Fibroblast of peridontal ligament (primary cell): ENCODE results near the gene ERMN.
"Not testable (repeated sequence)": the region's sequence is repeated elsewhere in the genome, so short reads cannot be mapped to it uniquely, and the experiment has no call there.

Experiments used
- DNase-seq: peaks from one replicate; pipeline ENCODE4 v3.0.0-alpha.2; 2010; ENCODE audit errors: extremely low read depth

The ERMN gene

DNA sequence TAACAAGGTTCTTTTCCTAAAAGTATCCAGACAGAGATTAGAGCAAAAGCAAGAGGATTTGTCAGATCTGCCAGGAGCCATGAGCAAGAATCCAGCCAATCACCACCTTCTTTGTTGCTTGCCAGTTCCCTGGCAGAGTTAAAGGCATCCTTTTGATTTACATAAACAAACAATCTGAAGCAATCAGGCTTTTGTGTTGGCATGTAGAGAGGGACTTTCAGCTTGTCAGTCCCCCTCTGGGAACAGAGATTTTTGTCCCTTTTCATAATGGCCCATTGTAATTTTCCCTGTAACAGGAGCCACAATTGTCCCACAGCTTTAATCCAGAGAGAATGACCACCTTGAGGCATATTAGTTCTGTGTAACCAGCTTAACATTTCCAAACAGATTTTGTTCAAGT lies at the start of gene ERMN:
Gene ERMN (minus strand): TSS at position 39 of the 400 bp plus-strand sequence. CDS start 182 bp downstream, outside the sequence.
- no peak for DNase-seq

- DNase-seq = no peak
Measured at GRCh38 chr2:157375384-157375783, 49.8 kb upstream of the ERMN start.

- DNase-seq = not testable (repeated sequence)
Measured at GRCh38 chr2:157368508-157368907, 42.9 kb upstream of the ERMN start.

- no peak for DNase-seq
Measured at GRCh38 chr2:157367704-157368103, 42.1 kb upstream of the ERMN start.

- no peak for DNase-seq
Measured at GRCh38 chr2:157364257-157364974, 38.8 kb upstream of the ERMN start.

DNA sequence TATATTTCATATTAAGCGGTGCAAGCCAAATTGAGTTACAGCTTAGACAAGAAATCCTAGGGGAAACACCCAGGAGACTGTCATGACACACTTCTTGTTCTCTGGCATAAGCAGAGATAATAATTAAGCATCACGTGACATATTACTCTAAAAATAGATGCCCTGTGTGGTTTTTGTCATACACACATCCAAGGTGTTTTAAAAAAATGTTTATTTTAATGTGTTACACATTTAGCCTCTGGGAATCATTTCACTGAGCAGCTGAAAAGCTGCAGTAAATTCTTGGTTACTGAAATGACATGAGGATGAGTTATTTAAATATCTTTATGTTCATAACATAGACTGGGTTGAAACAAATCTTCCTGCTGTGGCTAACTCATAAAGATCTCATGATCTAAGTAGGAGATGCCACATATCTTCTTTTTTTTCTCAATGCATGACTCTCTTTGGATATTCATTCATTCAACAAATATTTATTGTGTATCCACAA lies 38.0 kb upstream of the ERMN start:
- DNase-seq = peak; percentile 22

DNA sequence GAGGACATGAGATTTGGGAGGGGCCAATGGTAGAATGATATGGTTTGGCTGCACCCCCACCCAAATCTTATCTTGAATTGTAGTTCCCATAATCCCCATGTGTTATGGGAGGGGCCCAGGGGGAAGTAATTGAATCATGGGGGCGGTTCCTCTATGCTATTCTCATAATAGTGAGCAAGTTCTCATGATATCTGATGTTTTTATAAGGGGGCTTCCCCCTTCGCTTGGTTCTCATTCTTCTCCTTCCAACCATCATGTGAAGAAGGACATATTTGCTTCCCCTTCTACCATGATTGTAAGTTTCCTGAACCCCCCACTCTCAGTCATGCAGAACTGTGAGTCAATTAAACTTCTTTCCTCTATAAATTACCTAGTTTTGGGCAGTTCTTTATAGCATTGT lies 37.0 kb upstream of the ERMN start:
- DNase-seq = no peak

GRCh38 chr2:157361526-157361925 lies 35.9 kb upstream of the ERMN start:
- DNase-seq = no peak

DNA sequence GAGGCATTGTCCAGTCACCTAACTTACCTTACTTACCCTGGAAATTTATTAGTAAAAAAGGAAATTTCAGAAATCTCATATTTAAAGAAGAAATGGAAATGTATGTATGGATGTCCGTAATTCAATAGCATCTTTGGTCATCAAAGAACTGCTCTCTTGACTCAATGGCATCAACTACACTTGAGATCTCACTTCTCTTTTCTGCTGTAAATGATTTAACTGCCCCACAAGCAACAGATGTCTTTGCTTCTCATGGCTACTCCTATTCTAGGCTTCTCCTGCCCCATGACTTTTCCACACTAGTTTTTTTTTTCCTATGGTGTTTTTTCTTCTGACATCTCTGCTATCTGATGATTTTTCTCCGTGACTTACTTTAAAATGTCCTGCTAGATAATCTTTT lies 34.0 kb upstream of the ERMN start:
- no peak for DNase-seq

DNA sequence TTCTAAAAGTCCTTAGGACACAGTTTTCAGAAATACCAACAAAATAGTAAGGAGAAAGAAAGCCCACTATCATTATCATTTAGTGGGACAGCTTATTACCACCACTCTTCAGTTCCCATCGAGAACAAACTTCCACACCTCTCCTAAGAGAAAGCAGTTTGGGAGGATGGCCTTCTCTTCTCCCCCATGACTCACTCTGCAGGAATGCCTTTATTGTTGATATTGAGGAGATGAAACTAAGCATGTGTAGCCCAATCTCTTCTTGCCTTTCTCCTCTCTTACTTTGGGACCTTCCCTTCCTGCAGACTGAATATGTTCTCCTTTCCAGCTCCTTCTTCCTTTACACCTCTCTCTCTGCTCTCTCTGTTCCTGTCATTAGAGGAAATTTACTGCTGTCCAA lies 30.0 kb upstream of the ERMN start:
- DNase-seq = peak; percentile 55

- peak; percentile 51 for DNase-seq
Measured at GRCh38 chr2:157349949-157350515, 24.4 kb upstream of the ERMN start.

DNA sequence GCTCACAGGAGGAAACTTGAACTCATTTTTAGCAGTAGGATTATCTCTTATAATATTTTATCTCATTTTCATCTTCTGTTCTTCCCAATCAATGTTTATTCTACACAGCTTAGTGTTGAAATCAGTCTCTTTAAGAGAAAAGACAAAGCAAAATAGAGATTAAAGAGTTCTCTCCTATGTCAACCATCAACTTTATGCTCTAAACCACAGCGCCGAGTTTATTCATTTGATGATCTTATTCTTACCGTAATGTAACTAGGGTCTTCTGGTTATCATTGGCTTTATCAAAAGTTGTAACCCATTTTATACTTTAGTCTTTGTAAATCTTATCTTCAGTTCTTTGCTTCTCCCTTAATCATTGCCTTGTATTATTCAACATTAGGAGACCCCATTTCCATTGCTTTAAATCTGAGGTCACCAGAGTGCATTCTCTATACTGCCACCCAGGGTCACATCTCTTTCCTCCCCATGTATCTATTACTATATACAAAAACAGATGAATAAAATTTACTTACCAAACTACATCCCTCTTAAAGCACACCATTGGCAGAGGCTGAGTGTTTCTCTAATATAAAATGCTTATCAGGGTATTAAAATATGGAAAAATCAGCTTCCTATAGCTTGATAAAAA lies 22.8 kb upstream of the ERMN start:
- DNase-seq = no peak

GRCh38 chr2:157345647-157346389 lies 20.2 kb upstream of the ERMN start:
- DNase-seq = no peak

- DNase-seq = peak; percentile 92
Measured at GRCh38 chr2:157341381-157341780, 15.8 kb upstream of the ERMN start.

GRCh38 chr2:157339965-157340655 lies 14.5 kb upstream of the ERMN start:
- DNase-seq = peak; percentile 92

- no peak for DNase-seq
Measured at GRCh38 chr2:157337978-157338377, 12.4 kb upstream of the ERMN start.

DNA sequence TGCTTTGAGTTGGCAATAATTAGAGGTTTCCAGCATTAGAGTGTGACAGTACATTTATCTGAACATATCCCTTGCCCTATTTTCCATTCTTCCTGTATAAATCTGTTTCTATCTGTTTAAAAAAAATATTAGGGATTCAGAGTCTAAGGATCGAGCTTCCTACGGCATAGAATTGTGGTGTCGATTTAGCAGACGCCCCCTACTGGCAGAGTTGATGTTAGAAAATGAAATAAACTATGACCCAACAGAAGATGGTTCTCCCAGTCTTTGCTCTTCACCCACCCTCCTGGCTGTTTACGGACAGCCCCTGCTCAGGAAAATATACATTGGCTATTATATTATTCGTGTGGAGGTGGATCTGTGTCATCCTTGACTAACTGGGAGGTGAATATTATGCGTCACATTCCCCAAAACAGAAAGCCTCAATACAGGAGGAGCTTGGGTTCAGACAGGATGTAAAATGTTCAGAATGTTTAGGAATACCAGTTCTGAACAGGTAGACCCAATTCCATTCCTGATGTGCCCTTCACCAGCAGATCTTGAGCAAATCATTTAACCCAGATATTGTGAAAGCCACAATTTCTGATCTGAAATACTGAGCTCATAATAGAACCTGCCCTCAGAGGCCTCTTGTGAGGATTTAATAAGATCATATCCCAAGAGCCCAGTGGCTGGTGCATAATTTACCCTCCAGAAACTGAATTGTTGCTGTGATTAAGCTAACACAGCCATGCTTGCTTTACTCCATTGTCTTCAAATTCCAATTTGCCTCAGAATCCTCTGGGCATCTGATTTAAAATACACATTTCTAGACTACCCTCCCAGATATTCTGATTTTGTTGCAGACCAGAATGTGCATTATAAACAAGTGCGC lies 10.8 kb upstream of the ERMN start:
- no peak for DNase-seq

- peak; percentile 52 for DNase-seq
Measured at GRCh38 chr2:157334797-157335196, 9.2 kb upstream of the ERMN start.

DNA sequence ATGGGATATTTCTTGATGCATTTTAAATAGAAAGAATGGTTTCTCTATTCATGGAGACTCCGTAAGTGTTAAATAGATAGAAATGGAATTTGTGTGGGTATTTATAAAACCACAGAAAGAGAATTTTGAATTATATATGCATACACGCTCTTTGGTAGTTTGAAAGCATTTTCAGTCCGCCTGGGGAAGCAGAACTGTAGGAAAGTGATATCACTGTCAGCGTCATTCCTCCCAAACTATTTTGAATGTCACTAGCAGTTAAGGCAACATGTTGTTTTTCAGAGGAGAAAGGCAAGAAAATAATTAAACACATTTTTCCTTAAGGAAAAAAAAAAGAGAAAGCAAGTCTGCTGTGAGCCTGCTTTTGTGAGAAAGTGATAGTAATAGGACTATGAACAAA lies 8.7 kb upstream of the ERMN start:
- peak; percentile 33 for DNase-seq

- no peak for DNase-seq
Measured at GRCh38 chr2:157333304-157334047, 7.9 kb upstream of the ERMN start.
